IMR-90 (cell line): ENCODE measurements around the gene SERHL2.

Experiments
- POLR2A ChIP-seq: IDR thresholded peaks from 2 replicates; pipeline ENCODE4 v1.6.1; 2012; ENCODE audit warnings: mild to moderate bottlenecking, low read depth, low read length
- TF ChIP-seq, protein P1 (sequence below): fragments of 150-350 bp; IDR thresholded peaks from 2 replicates; pipeline ENCODE4 v1.6.1; 2017; ENCODE audit warnings: mild to moderate bottlenecking, antibody characterized with exemption, low read length, low read depth
- TF ChIP-seq, protein P2 (sequence below): conservative IDR thresholded peaks from 2 replicates; pipeline ENCODE4 v1.5.1; 2012; ENCODE audit warnings: mild to moderate bottlenecking, low read depth, low read length, improper control_type of control experiment

DNA sequence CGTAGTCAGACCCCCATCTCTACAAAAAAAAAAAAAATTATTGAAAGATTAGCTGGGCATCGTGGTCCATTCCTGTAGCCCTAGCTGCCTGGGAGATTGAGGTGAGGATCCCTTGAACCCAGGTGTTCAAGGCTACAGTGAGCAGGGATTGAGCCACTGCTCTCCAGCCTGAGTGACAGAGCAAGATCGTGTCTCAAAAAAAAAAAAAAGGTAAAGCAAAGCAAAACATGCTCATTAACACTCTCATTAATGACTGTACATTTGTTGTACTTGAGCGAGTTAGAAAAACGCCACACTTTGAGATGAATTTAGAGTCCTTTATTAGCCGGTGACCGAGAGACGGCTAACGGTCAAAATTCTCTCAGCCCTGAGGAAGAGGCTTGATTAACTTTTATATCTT is 6.2 kb upstream of the SERHL2 start:
- no peak for TF ChIP-seq POLR2A
- TF ChIP-seq, protein P1, sequence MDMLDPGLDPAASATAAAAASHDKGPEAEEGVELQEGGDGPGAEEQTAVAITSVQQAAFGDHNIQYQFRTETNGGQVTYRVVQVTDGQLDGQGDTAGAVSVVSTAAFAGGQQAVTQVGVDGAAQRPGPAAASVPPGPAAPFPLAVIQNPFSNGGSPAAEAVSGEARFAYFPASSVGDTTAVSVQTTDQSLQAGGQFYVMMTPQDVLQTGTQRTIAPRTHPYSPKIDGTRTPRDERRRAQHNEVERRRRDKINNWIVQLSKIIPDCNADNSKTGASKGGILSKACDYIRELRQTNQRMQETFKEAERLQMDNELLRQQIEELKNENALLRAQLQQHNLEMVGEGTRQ, result no peak
- TF ChIP-seq, protein P2, sequence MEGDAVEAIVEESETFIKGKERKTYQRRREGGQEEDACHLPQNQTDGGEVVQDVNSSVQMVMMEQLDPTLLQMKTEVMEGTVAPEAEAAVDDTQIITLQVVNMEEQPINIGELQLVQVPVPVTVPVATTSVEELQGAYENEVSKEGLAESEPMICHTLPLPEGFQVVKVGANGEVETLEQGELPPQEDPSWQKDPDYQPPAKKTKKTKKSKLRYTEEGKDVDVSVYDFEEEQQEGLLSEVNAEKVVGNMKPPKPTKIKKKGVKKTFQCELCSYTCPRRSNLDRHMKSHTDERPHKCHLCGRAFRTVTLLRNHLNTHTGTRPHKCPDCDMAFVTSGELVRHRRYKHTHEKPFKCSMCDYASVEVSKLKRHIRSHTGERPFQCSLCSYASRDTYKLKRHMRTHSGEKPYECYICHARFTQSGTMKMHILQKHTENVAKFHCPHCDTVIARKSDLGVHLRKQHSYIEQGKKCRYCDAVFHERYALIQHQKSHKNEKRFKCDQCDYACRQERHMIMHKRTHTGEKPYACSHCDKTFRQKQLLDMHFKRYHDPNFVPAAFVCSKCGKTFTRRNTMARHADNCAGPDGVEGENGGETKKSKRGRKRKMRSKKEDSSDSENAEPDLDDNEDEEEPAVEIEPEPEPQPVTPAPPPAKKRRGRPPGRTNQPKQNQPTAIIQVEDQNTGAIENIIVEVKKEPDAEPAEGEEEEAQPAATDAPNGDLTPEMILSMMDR, result no peak
